Fibroblast of skin of right biceps (primary cell): Measurements from ENCODE around the gene PARVA.

ENCODE experiments used
- DNase-seq: peaks from one replicate; pipeline ENCODE4 v3.0.0-alpha.2; 2013

Gene PARVA

DNA sequence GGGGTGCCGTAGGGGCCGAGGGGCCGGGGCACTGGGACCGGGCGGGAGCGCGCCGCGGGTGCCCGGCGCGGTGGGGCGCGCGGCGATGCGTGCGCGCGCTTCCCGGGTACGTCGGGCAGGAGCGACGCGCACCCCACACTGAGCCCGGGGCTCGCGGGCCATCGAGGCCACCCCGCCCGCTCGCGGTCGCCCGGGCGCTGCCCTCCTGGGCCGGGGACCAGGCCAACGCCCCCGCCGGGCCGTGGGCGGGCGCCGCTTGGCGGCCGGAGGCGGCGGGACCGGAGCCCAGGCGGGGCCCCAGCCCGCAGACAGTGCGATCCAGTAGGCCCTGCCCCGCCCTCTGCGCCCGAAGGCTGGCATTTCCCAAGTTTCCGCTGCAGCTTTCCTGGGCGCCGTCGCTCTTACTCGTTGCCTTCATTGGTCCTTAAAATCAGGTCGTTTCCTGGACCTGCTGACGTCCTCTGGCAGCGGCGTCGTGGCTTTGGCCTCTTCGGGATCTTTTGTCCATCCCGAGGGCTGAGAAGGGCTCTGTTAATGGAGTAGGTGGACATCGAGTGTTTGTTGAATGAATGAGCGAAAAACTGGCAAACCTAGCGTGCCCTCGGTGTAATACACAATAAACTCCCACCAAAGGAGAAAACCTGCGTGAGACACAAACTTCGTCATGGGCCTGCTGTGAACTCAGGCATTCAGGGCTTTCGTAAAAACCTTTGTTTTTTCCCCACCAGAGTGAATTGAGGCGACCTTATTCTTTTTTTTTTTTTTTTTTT is 638 bp downstream of the PARVA start:
- DNase-seq, result peak; percentile 80

DNA sequence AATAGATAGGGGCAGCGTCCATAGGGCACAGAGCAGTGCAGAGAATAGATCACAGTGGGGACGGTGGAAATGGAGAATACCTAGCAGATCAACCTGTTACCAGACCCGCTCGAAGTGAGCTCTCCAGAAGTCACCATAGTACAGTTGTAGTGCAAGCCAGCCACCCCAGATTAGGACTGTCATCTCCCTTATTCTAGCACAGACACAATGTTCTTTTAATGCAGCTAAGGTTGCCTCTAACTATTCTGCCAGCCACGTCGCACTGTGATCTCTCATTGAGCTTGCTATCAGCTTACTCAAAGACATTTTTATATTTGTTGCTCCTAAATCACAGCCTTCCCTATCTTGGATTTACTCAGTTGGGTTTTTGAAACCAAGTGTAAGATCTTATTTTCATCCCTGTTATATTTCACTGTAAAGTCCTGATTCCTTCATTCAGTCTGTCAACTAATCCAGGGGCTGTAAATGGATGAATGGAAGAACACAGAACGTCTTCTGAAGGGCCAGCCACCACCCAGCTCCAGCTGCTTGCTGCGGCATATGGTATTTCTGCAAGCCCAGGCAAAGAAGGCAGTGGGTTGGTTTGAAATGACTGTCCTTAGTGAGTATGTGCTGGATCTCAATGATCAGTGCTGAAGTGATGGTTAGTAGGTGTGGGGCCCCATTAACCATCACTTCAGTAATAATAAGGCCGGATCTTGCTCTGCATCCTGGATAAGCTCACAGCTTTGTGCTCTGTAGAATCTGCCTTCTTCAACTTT is 3.4 kb downstream of the PARVA start:
- no peak for DNase-seq

DNA sequence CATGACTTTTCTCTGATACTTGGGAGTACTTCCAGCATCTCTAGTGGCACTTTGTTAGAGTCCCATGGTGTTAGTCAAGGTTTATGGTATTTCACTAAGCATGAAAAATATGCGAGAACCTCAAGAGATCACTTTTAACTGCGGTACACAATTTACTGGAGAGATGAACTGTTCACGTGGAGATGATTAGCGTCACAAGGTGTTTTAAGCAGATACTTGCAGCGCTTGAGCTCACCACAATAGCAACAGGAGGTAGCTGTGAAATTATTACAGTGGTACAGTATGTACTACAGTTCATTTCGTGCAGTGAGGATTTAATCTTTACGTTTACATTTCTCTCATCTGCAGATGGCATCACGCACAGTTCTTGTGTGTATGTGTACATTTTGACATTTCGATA is 4.5 kb downstream of the PARVA start:
- DNase-seq, result no peak

GRCh38 chr11:12382451-12382850 is 5.1 kb downstream of the PARVA start:
- peak; percentile 24 for DNase-seq

GRCh38 chr11:12386309-12386708 is 8.9 kb downstream of the PARVA start:
- DNase-seq, result no peak

DNA sequence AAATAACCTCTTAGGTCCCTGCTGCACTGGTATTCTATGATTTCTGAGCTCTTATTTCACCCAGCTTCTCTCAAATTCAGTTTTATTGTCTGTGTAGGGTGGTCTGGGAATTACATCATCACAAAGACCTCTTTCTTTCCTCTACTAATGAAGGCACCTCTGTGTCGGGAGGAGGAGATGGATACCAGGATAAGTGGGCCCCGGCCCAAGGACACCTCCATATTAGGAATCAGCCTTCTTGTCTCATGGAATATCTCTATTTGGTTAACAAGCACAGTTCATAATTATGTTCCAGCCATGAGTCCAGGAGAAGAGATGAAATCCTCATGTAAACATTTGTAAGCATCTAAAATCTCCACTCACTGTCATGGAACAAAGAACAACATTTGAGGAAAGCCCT is 9.4 kb downstream of the PARVA start:
- no peak for DNase-seq

DNA sequence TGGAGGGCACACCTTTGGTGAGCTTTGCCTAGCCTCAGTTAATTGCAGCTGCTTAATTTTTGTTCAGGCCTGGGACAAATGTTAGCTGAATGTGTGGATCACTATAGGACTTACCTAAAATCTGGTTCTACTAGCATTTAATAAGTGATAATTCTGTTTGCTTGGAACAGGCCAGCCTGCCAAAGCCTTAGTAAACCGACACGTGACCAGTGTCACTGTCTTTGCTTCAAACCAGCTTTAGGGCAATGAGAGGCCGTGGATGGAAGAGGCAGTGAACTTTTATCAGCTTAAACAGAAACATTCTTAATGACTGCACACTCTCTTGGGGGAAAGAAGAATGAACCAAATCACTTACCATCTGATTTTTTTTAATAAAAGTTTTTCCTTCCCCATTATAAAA is 10.8 kb downstream of the PARVA start:
- DNase-seq, result no peak

DNA sequence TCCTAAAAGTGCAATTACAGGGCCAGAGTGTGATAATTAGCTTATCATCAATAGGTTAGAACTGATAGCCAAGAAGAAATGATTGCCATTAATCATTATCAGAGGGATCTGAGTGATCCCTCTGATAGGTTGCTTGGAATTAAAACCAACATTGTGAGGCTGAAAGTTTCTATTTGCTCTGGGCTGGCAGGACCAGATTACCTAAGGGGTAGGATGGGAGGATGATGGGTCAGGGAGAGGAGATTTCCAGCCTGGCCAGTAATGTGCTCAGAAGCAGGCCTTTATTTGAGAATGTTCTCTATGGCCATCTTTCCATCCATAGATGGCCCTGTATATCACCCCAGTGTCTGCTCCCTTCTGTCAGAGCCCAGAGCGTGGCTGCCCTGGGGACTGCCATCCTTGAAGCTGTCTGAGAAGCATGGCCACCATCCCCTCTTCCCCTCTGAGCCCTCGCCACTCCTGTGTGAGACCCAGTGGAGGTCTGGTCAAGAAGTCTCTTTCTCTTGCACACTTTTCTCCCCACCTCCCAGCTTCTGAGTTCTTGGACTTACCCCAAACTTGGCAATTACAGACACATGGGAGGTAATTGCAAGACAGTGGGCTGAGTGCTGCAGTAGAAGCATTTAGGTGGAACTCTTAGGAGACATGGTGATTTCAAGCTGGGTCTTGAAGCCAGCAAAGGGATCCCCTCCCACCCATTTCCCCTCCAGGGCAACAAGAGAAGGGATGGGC is 11.7 kb downstream of the PARVA start:
- DNase-seq, result no peak

DNA sequence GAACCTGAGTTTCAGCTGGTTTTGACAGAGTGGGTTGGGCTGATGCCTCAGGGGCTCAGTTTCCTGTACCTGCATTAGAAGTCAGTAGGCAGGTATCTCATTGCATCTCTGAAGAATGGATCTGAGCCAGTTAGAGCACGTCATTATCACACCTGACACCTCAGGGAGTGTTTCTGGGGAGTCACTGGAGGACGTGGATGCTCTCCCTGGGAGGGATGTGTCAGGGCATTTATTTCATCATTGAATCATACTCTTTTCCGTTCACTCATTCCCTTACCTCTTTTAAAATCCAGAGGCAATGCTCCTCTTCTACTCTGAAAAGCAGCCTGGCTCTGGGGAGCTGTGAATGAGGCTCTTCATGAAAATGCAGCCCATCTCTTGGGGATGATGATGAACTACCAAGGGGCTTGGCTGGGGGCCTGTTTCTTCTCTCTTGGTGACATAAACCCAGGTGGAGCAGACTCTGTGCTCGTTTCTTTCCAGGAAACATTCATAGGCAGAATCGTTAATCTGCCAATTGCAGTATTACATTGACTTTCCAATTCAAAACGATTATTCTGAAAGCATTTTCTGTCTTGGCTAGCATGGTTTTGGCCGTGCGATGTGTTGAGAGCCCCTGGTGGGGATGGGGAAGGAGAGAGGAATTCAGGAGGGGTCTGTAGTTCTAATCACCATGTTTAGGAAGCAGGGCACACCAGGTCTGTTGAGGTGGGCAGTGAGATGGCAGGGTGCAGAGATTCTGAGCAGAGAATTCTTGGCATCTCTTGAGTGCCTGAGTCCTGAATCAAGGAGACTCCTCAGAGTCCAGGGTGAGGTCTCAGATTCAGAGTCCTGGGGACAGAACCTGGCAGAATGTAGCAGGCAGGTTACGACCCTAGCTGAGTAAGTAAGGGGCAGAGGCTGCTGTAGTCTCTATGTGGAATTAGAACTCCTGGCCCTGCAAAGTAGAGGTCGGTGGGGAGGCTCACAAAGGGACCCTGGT is 12.6 kb downstream of the PARVA start:
- no peak for DNase-seq

- no peak for DNase-seq
These were observed 13.3 kb downstream of the PARVA start for GRCh38 chr11:12390687-12391110.

GRCh38 chr11:12392672-12393071 is 15.3 kb downstream of the PARVA start:
- DNase-seq, result no peak

DNA sequence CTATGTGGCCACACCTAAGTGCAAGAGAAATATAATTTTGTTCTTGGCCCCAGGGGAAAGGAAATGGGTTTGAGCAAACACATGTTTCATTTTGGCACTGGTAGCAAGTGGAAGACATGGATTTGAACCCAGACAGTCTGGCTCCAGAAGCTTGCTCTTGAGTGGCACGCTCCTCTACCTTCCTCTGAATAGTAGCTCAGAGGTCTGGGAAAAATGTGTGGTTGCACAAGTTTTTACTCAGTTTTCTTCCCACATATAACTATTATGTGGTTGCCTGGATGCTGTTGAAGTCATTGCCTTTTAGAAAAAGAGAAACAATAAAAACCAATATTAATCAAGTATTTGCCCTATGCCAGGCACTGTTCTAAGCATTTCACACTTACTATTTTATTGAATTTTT is 16.3 kb downstream of the PARVA start:
- no peak for DNase-seq

GRCh38 chr11:12394601-12395000 is 17.2 kb downstream of the PARVA start:
- DNase-seq, result no peak

GRCh38 chr11:12395333-12395732 is 18.0 kb downstream of the PARVA start:
- no peak for DNase-seq

DNA sequence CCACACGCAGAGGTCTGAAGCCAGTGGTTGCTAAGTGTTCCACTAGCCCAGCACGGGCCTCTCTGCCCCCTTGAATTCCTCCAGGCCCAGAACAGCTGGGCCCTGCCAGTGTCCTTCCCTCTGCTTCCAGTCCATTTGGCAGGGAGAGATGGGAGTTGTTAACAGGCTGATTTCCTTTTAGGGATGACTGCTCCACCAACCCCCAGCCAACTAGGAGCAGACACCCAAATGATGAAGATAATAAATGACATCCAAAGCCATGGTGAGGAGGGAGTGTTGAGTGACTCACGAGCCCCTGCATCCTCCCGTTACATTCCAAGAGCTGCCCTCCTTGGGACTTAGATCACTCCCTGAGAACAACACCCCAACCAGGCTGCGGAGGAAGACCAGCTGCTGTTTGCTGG is 20.6 kb downstream of the PARVA start:
- DNase-seq, result peak; percentile 98

- DNase-seq, result no peak
These were observed 22.0 kb downstream of the PARVA start for GRCh38 chr11:12399355-12399754.

GRCh38 chr11:12402025-12402424 is 24.7 kb downstream of the PARVA start:
- peak; percentile 49 for DNase-seq

DNA sequence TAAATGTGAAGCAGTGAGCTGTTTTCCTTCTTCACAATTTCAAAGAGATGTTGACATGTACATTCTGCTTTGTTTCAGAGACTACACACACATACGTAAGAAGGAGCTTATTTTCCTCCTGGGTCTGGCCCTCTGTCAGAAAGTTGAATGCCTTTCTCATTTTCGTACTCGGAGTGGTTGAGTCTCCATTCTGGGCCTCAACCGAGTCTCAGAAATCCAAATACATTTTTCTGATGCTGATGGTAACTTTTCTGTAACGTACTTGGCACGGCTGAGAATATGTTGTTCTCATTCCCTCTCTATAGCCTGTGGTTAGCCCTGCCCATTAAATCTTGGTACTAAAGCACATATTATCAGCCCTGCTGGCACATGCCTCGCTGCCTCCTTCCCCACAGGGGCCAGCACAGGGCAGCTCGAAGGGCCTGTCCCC is 25.3 kb downstream of the PARVA start:
- no peak for DNase-seq

DNA sequence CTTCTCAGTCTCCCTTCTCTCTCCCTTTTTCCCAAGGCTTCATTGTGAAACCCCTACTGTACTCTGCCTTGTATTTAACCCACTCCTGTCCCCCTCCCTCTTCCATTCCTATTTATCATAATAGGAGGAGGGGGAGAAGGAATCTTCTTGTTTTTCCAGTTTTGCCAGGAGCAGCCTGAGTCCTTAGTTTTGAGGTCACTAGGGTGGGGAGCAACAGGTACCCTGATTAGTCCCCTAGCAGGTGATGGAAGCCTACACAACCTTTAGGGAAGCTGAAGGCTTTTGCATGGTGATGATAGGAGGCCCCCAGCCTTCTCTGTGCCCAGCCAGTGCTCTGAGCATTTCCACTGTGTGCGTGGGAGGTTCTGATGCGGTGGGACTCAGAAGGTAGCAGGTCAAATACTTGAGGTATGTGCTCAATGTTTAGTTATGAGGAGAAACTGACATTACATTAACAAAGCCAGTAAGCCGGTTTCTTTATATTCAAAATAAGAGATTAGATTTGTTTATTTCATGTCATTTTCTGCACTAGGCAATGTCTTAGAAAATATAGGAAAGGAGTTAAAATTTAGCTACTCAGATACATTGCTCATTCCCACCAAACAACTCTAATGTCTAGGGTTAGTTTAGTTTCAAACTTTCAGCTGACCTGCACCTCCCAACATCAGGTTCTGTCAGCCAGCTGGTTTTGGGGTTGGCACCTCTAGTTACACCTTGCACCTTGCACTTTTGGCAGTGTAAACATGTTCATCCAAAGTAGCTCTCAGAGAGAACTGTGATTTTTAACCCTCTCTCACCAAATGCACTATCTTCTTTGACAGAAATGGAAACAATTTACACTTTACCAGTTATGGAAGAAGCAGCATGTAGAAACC is 26.0 kb downstream of the PARVA start:
- DNase-seq, result no peak

DNA sequence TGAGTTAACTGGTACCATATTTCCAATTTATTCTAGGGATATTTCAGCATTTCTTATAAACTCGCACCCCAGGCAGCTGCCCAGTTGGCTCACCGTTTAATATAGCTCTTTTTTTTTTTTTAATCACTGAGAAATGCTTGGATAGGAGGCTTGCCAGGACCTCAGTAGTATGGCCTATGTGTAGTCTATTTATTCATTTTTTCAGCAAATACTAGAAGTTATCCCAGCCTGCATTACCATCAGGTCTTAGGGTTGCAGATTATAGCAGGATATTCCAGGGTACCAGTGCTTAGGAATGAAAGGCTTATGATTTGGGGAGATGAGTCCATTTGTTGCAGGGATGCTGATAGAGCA is 26.6 kb downstream of the PARVA start:
- no peak for DNase-seq

- DNase-seq, result no peak
These were observed 27.1 kb downstream of the PARVA start for GRCh38 chr11:12404436-12404835.
